Keratinocyte (primary cell): ENCODE results near the gene TMEM131.

Experiments used
- EZH2 ChIP-seq: IDR thresholded peaks from one replicate; pipeline ENCODE4 v1.6.1; 2012; ENCODE audit warnings: inconsistent platforms, mild to moderate bottlenecking, low read length, moderate library complexity
- TF ChIP-seq, protein P1 (sequence below), 3 experiments: IDR thresholded peaks in 1 of 3; conservative IDR thresholded peaks in 1 of 3; optimal IDR thresholded peaks in 1 of 3; 2 replicates in 2 of 3; 3 replicates in 1 of 3; pipeline versions ENCODE3 to v1.5.1; 2011; ENCODE audit warnings: low read length in 3 of 3, mild to moderate bottlenecking in 3 of 3, moderate library complexity in 2 of 3, control low read depth in 1 of 3, inconsistent platforms in 1 of 3; ENCODE audit not compliant: insufficient read depth in 2 of 3; ENCODE audit errors: extremely low read depth in 1 of 3

DNA sequence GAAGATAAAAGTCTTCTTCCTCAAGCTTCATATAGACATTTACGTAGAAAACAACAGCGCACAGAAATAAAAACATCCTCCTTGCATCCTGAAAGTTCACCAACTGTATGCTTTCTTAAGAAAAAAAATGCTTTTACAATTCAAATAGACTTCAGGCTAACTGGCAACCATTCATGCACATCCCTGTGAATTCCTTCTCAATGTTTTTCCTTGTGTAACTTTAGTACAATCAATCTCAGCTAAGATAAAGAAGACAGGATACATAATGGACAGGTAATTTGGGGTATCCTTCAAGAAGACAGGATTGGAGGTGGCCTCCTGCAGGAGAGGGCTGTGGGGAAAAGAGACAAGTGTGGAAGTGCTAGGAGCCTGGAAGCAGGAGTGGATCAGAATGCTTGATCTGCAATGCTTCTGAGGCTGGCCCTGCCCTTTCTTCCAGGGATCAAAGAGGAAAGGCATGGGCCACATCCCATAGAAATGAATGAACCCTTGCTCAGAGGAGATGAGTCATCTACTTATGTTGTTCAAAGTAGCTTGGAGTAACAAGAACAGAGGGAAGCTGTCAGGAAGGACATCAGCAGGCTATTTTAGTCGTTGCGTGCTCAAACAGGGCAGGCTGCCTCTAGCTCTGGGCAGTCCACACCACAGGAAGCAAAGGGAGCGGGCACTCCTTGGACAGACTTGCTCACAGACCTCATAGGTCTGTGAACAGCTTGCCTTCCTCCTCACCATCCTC lies 126.6 kb downstream of the TMEM131 start:
- TF ChIP-seq, protein P1, sequence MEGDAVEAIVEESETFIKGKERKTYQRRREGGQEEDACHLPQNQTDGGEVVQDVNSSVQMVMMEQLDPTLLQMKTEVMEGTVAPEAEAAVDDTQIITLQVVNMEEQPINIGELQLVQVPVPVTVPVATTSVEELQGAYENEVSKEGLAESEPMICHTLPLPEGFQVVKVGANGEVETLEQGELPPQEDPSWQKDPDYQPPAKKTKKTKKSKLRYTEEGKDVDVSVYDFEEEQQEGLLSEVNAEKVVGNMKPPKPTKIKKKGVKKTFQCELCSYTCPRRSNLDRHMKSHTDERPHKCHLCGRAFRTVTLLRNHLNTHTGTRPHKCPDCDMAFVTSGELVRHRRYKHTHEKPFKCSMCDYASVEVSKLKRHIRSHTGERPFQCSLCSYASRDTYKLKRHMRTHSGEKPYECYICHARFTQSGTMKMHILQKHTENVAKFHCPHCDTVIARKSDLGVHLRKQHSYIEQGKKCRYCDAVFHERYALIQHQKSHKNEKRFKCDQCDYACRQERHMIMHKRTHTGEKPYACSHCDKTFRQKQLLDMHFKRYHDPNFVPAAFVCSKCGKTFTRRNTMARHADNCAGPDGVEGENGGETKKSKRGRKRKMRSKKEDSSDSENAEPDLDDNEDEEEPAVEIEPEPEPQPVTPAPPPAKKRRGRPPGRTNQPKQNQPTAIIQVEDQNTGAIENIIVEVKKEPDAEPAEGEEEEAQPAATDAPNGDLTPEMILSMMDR (optimal IDR thresholded peaks at IDR 0.05 in 1 of 3, IDR thresholded peaks at IDR 0.05 in 1 of 3, conservative IDR thresholded peaks at IDR 0.05 in 1 of 3; ENCODE audit: extremely low read depth in 1 of 3, insufficient read depth in 2 of 3, low read length in 3 of 3) = no peak
- no peak for TF ChIP-seq EZH2
